ENCODE measurements around the gene ATP13A1. TPM values are rescaled to one million over a fixed set of nuclear protein-coding genes. Genes with fewer than 3 reads are reported as not detected.
A peak's percentile ranks its signal among the peaks of the same experiment; 100 is the strongest.
"Not testable (repeated sequence)": the region's sequence is repeated elsewhere in the genome, so short reads cannot be mapped to it uniquely, and the experiment has no call there.

The ATP13A1 gene
- total RNA-seq, 5 donors from 2014 or later (not counting 1 experiment from before 2014, with no cell fraction given), result 80.4 to 170 (median 156) TPM

GRCh38 chr19:19670070-19670551 is 6.6 kb upstream of the ATP13A1 start:
- Histone ChIP-seq H3K4me3 (ENCODE audit: control insufficient read depth in 1 of 2, extremely low read depth in 1 of 2, low read length in 1 of 2) (peak overlapping the region; percentile 91 to 93), H3K27me3 (replicated peaks in 1 of 2; ENCODE audit: control insufficient read depth in 2 of 2, extremely low read depth in 1 of 2, insufficient read depth in 2 of 2, low read length in 1 of 2) (no peaks in the 10 kb centered on the region), H3K9me3 (no peaks in the 10 kb centered on the region), H3K4me1 (ENCODE audit: control insufficient read depth in 1 of 2, extremely low read depth in 1 of 2, insufficient read depth in 2 of 2, low read length in 2 of 2) (peaks cover 2 to 78% of the 10 kb centered on the region in 2 experiments), H3K27ac (ENCODE audit: low read length) (peak overlapping the region; percentile 95), H3K36me3 (ENCODE audit: control insufficient read depth in 2 of 2, extremely low read depth in 1 of 2, insufficient read depth in 1 of 2, low read length in 1 of 2) (peaks cover 14 to 35% of the 10 kb centered on the region in 2 donors)
- no peaks in the 10 kb centered on the region for H3K27me3 Mint-ChIP-seq
- peak overlapping the region; percentile 77 to 89 (median 83) for H3K4me3 Mint-ChIP-seq
- no peak for ATAC-seq (replicated peaks in 1 of 4)
- POLR2A ChIA-PET, result no interaction called here
- peaks cover 40% of the 10 kb centered on the region for H3K36me3 Mint-ChIP-seq
- H3K4me1 Mint-ChIP-seq, result peaks cover 39 to 53% (median 53%) of the 10 kb centered on the region in 3 donors
- H3K9me3 Mint-ChIP-seq, result peaks cover 0 to 3% (median 3%) of the 10 kb centered on the region in 3 donors
- H3K27ac Mint-ChIP-seq, result peak overlapping the region; percentile 91 to 98
- DNase-seq, result no peak
- WGBS (ENCODE audit: insufficient coverage), result 82% methylated on average over 7 of the region's 10 CpGs
- CTCF ChIA-PET, result no interaction called here

- H3K9me3 ChIP-seq, result no peaks in the 10 kb centered on the region
- H3K4me3 ChIP-seq (ENCODE audit: control insufficient read depth in 1 of 2, extremely low read depth in 1 of 2, low read length in 1 of 2), result peak within 1 kb of the TSS; percentile 91 to 93
- H3K4me1 ChIP-seq (ENCODE audit: control insufficient read depth in 1 of 2, extremely low read depth in 1 of 2, insufficient read depth in 2 of 2, low read length in 2 of 2), result peaks cover 2 to 78% of the 10 kb centered on the region in 2 experiments
- Mint-ChIP-seq H3K9me3 (no peaks in the 10 kb centered on the region), H3K27me3 (no peaks in the 10 kb centered on the region), H3K4me3 (peak within 1 kb of the TSS; percentile 77 to 89 (median 83)), H3K27ac (peak within 1 kb of the TSS; percentile 93 to 98), H3K36me3 (peaks cover 30% of the 10 kb centered on the region), H3K4me1 (peaks cover 31 to 51% (median 50%) of the 10 kb centered on the region in 3 donors)
- H3K36me3 ChIP-seq (ENCODE audit: control insufficient read depth in 2 of 2, extremely low read depth in 1 of 2, insufficient read depth in 1 of 2, low read length in 1 of 2), result peaks cover 13 to 21% of the 10 kb centered on the region in 2 donors
- CTCF ChIA-PET, result interaction anchor here in 1 of 2 donors (0.9 kb wide), 1 partner anchor 198 kb away, joined by 4 read pairs; the partner anchor contains the start of gene ZNF253
- POLR2A ChIA-PET, result interaction anchor here in 1 of 2 donors (0.6 to 0.7 kb wide), 3 partner anchors 54 to 108 kb away, joined by 3 read pairs; no protein-coding TSS in a partner anchor
- peak; percentile 88 to 97 (median 95) for DNase-seq
- H3K27ac ChIP-seq (ENCODE audit: low read length), result peak within 1 kb of the TSS; percentile 95
- H3K27me3 ChIP-seq (replicated peaks in 1 of 2; ENCODE audit: control insufficient read depth in 2 of 2, extremely low read depth in 1 of 2, insufficient read depth in 2 of 2, low read length in 1 of 2), result no peaks in the 10 kb centered on the region
- WGBS (ENCODE audit: insufficient coverage), result under 1% methylated on average over 33 of the region's 36 CpGs
- ATAC-seq (replicated peaks in 1 of 4), result peak; percentile 71 to 77 (median 74)
Observed at GRCh38 chr19:19668230-19669012, 4.9 kb upstream of the ATP13A1 start, which contains the start of gene ZNF101. Gene ZNF101, plus strand, starts transcription at chr19:19668839. Its CDS starts 125 bp downstream, at chr19:19668964.

- H3K4me1 ChIP-seq (ENCODE audit: control insufficient read depth in 1 of 2, extremely low read depth in 1 of 2, insufficient read depth in 2 of 2, low read length in 2 of 2), result peaks cover 16 to 79% of the 10 kb centered on the region in 2 experiments
- H3K9me3 Mint-ChIP-seq; H3K27ac ChIP-seq (ENCODE audit: low read length); CTCF ChIA-PET; DNase-seq; H3K27me3 Mint-ChIP-seq; H3K36me3 ChIP-seq (ENCODE audit: control insufficient read depth in 2 of 2, extremely low read depth in 1 of 2, insufficient read depth in 1 of 2, low read length in 1 of 2); H3K4me3 ChIP-seq (ENCODE audit: control insufficient read depth in 1 of 2, extremely low read depth in 1 of 2, low read length in 1 of 2); ATAC-seq (replicated peaks in 1 of 4); H3K9me3 ChIP-seq; H3K27me3 ChIP-seq (replicated peaks in 1 of 2; ENCODE audit: control insufficient read depth in 2 of 2, extremely low read depth in 1 of 2, insufficient read depth in 2 of 2, low read length in 1 of 2): not testable (repeated sequence)
- POLR2A ChIA-PET, result interaction anchor here in 1 of 2 donors (0.6 kb wide), 1 partner anchor 45 kb away, joined by 3 read pairs; no protein-coding TSS in a partner anchor
- Mint-ChIP-seq H3K36me3 (peaks cover 12% of the 10 kb centered on the region), H3K4me1 (peaks cover 44 to 53% (median 53%) of the 10 kb centered on the region in 3 donors), H3K4me3 (peak overlapping the region in 2 of 3 donors; percentile 41 to 77), H3K27ac (peak overlapping the region; percentile 34 to 57)
- 98% methylated on average over 16 of the region's 22 CpGs for WGBS (ENCODE audit: insufficient coverage)
Observed at GRCh38 chr19:19665420-19665948, 2.0 kb upstream of the ATP13A1 start.

- WGBS (ENCODE audit: insufficient coverage), result 4% methylated on average over 13 of the region's 17 CpGs
- Mint-ChIP-seq H3K27me3 (no peaks in the 10 kb centered on the region), H3K36me3 (peaks cover 20% of the 10 kb centered on the region), H3K27ac (peak overlapping the region; percentile 89 to 94), H3K4me3 (peak overlapping the region; percentile 78 to 92 (median 88)), H3K4me1 (peaks cover 29 to 47% (median 41%) of the 10 kb centered on the region in 3 donors), H3K9me3 (no peaks in the 10 kb centered on the region)
- Histone ChIP-seq H3K36me3 (ENCODE audit: control insufficient read depth in 2 of 2, extremely low read depth in 1 of 2, insufficient read depth in 1 of 2, low read length in 1 of 2) (peaks cover 16 to 29% of the 10 kb centered on the region in 2 donors), H3K27me3 (replicated peaks in 1 of 2; ENCODE audit: control insufficient read depth in 2 of 2, extremely low read depth in 1 of 2, insufficient read depth in 2 of 2, low read length in 1 of 2) (no peaks in the 10 kb centered on the region), H3K9me3 (no peaks in the 10 kb centered on the region), H3K27ac (ENCODE audit: low read length) (peak overlapping the region; percentile 66), H3K4me1 (ENCODE audit: control insufficient read depth in 1 of 2, extremely low read depth in 1 of 2, insufficient read depth in 2 of 2, low read length in 2 of 2) (peaks cover 14 to 60% of the 10 kb centered on the region in 2 experiments), H3K4me3 (ENCODE audit: control insufficient read depth in 1 of 2, extremely low read depth in 1 of 2, low read length in 1 of 2) (peak overlapping the region; percentile 65 to 82)
- peak in 1 of 4 experiments; percentile 0 for ATAC-seq (replicated peaks in 1 of 4)
- DNase-seq, result no peak
- ChIA-PET CTCF (no interaction called here), POLR2A (interaction anchor here in 1 of 2 donors (0.6 kb wide), 1 partner anchor 1361 kb away, joined by 3 read pairs; no protein-coding TSS in a partner anchor)
Observed at GRCh38 chr19:19662871-19663255, 613 bp downstream of the ATP13A1 start.

- no peaks in the 10 kb centered on the region for H3K9me3 Mint-ChIP-seq
- no peak for DNase-seq
- 73% methylated on average over 8 of the region's 8 CpGs for WGBS (ENCODE audit: insufficient coverage)
Observed at GRCh38 chr19:19662344-19662743, 1.1 kb downstream of the ATP13A1 start.

More at GRCh38 chr19:19662344-19662743, 1.1 kb downstream of the ATP13A1 start:
- CTCF ChIA-PET, result no interaction called here
- Histone ChIP-seq H3K27ac (ENCODE audit: low read length) (peak overlapping the region; percentile 66), H3K4me1 (ENCODE audit: control insufficient read depth in 1 of 2, extremely low read depth in 1 of 2, insufficient read depth in 2 of 2, low read length in 2 of 2) (peaks cover 14 to 55% of the 10 kb centered on the region in 2 experiments), H3K9me3 (no peaks in the 10 kb centered on the region), H3K36me3 (ENCODE audit: control insufficient read depth in 2 of 2, extremely low read depth in 1 of 2, insufficient read depth in 1 of 2, low read length in 1 of 2) (peaks cover 19 to 34% of the 10 kb centered on the region in 2 donors), H3K4me3 (ENCODE audit: control insufficient read depth in 1 of 2, extremely low read depth in 1 of 2, low read length in 1 of 2) (peak overlapping the region in 1 of 2 donors; percentile 65), H3K27me3 (replicated peaks in 1 of 2; ENCODE audit: control insufficient read depth in 2 of 2, extremely low read depth in 1 of 2, insufficient read depth in 2 of 2, low read length in 1 of 2) (no peaks in the 10 kb centered on the region)
- H3K27ac Mint-ChIP-seq, result peak overlapping the region; percentile 89 to 94
- H3K27me3 Mint-ChIP-seq, result no peaks in the 10 kb centered on the region
- peaks cover 20% of the 10 kb centered on the region for H3K36me3 Mint-ChIP-seq
- no peak for ATAC-seq (replicated peaks in 1 of 4)
- POLR2A ChIA-PET, result interaction anchor here in 1 of 2 donors (0.5 kb wide), 1 partner anchor 24 kb away, joined by 4 read pairs; no protein-coding TSS in a partner anchor
- H3K4me3 Mint-ChIP-seq, result peak overlapping the region; percentile 78 to 92 (median 88)
- H3K4me1 Mint-ChIP-seq, result peaks cover 24 to 42% (median 35%) of the 10 kb centered on the region in 3 donors

Measured in T-cell (primary cell).